ENCODE results near the gene MBP. TPM values are rescaled to one million over a fixed set of nuclear protein-coding genes. Genes with fewer than 3 reads are reported as not detected.

MBP gene
- total RNA-seq, 4 donors from 2014 or later: 40.9 to 67.7 (median 51.8) TPM

DNA sequence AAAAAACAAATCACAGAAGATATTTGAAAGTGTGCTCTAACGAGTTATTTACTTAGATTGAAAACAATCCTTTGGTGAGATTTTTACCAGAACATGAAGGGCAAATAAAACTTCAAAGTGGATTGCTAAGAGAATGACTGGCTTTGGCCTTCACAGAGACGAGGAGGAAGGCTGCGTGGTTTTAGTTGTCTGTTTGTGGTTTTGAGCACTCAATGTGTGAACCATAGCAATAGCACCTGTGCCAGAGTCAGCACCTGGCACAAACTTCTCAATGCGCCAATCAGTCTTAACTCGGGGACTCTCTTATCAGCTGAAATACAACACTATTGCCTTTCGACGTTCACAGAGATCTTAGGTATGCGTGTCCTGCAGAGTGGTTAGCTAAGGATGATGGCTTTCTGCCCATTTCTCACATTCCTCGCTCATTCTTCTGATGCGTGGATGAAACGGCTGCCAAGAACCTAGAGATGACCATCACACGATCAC, 70.0 kb downstream of the MBP start:
- peaks cover 0 to 10% (median 0%) of the 10 kb centered on the region in 3 donors for H3K36me3 ChIP-seq
- peak in 2 of 3 donors; percentile 79 for DNase-seq

GRCh38 chr18:77061946-77062517, 70.6 kb downstream of the MBP start:
- peaks cover 6 to 53% (median 48%) of the 10 kb centered on the region in 4 donors for H3K4me1 ChIP-seq
- peak overlapping the region; percentile 69 to 85 (median 82) for H3K27ac ChIP-seq
- DNase-seq: peak in 2 of 3 donors; percentile 63 to 70
- TF ChIP-seq POLR2A (IDR thresholded peaks at IDR 0.05) (no peak), CTCF (IDR thresholded peaks at IDR 0.05) (peak in 1 of 6 experiments; percentile 26)
- no peak overlapping the region for H3K4me3 ChIP-seq
- no peaks in the 10 kb centered on the region for H3K9me3 ChIP-seq
- H3K36me3 ChIP-seq: peaks cover 0 to 10% (median 0%) of the 10 kb centered on the region in 3 donors
- H3K27me3 ChIP-seq: no peaks in the 10 kb centered on the region

More for the DNA sequence above, 70.0 kb downstream of the MBP start:
- H3K27me3 ChIP-seq: no peaks in the 10 kb centered on the region
- peaks cover 4 to 53% (median 48%) of the 10 kb centered on the region in 4 donors for H3K4me1 ChIP-seq
- no peak overlapping the region for H3K4me3 ChIP-seq
- no peak for TF ChIP-seq POLR2A (IDR thresholded peaks at IDR 0.05)
- TF ChIP-seq CTCF (IDR thresholded peaks at IDR 0.05): no peak
- H3K27ac ChIP-seq: peak overlapping the region; percentile 69 to 85 (median 82)
- no peaks in the 10 kb centered on the region for H3K9me3 ChIP-seq

DNA sequence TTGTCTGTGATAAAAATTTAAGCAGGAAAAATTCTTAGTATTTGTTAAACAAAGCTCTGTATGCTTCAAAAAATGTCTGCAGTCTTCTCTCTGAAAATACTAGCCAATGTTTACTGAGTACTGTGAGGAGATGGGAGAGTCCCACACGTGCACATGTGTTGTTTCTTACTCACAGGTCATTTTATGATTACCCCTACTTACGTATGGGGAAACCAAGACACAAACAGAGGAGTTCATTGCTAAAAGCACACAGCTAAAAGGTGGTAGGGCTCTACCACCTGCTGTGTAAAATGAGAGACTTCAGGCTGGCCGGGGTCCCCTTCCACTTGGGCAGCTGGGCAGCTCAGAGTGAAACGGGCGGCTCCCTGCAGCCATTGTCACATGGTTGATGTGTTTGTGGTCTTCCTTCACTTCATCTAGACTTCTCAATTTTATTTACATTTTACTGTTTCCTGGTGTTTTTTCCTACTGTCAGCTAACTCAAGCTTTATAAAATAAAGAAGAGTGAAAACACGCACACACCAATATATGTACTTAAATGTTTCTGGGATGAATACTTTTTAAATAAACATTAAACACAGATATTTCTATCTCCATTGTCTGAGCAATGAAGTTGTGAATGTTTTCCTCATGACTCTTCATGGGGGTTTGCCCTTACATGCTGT, 71.2 kb downstream of the MBP start:
- Histone ChIP-seq H3K27ac (peak overlapping the region; percentile 69 to 85 (median 82)), H3K4me1 (peaks cover 13 to 53% (median 47%) of the 10 kb centered on the region in 4 donors), H3K27me3 (no peaks in the 10 kb centered on the region), H3K9me3 (no peaks in the 10 kb centered on the region), H3K36me3 (peaks cover 0 to 10% (median 0%) of the 10 kb centered on the region in 3 donors), H3K4me3 (no peak overlapping the region)
- DNase-seq: no peak
- TF ChIP-seq CTCF (IDR thresholded peaks at IDR 0.05): no peak
- TF ChIP-seq POLR2A (IDR thresholded peaks at IDR 0.05): no peak

GRCh38 chr18:77060151-77060550, 72.4 kb downstream of the MBP start:
- no peaks in the 10 kb centered on the region for H3K9me3 ChIP-seq
- H3K4me3 ChIP-seq: no peak overlapping the region
- H3K27me3 ChIP-seq: no peaks in the 10 kb centered on the region
- no peak for DNase-seq
- H3K27ac ChIP-seq: peak overlapping the region in 1 of 4 donors; percentile 85
- H3K36me3 ChIP-seq: peaks cover 0 to 3% (median 0%) of the 10 kb centered on the region in 3 donors
- TF ChIP-seq CTCF (IDR thresholded peaks at IDR 0.05) (no peak), POLR2A (IDR thresholded peaks at IDR 0.05) (no peak)
- peaks cover 19 to 56% (median 48%) of the 10 kb centered on the region in 4 donors for H3K4me1 ChIP-seq

GRCh38 chr18:77059294-77059916, 73.2 kb downstream of the MBP start:
- Histone ChIP-seq H3K27me3 (no peaks in the 10 kb centered on the region), H3K36me3 (peaks cover 0 to 3% (median 0%) of the 10 kb centered on the region in 3 donors), H3K4me1 (peaks cover 19 to 61% (median 52%) of the 10 kb centered on the region in 4 donors), H3K4me3 (no peak overlapping the region), H3K9me3 (no peaks in the 10 kb centered on the region), H3K27ac (peak overlapping the region in 2 of 4 donors; percentile 65 to 85)
- DNase-seq: peak in 2 of 3 donors; percentile 49 to 73
- TF ChIP-seq CTCF (IDR thresholded peaks at IDR 0.05) (peak; percentile 19 to 76 (median 55)), POLR2A (IDR thresholded peaks at IDR 0.05) (no peak)
